Measurements from ENCODE around the gene NSD2. TPM values are rescaled to one million over a fixed set of nuclear protein-coding genes. Genes with fewer than 3 reads are reported as not detected.

Gene NSD2
- total and polyA plus RNA-seq, 12 donors: 11.1 to 187 (median 25.2) TPM

DNA sequence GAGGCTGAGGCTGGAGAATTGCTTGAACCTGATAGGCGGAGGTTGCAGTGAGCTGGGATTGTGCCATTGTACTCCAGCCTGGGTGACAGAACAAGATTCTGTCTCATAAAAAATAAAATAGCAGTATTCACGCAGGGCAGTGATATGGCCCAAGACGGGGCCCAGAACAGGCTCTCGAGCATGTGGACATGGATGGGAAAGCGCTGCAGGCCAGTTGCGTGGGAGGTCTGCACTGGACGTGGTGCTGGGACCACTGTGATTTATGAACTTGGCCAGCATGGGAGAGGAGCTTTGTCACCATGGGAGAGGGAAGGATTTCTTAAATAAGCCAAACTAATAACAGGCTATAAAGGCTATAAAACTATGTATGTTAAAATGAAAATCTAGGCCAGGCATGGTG, 51.6 kb downstream of the NSD2 start:
- Histone ChIP-seq H3K27me3 (no peaks in the 10 kb centered on the region), H3K4me1 (replicated peaks in 1 of 2) (no peaks in the 10 kb centered on the region), H3K4me3 (no peak overlapping the region), H3K36me3 (replicated peaks in 1 of 2) (peaks cover 0 to 12% of the 10 kb centered on the region in 2 donors), H3K27ac (no peak overlapping the region), H3K9me3 (replicated peaks in 1 of 3) (no peaks in the 10 kb centered on the region)
- DNase-seq: no peak
- 95 to 98% (median 97%) methylated on average over 7 of the region's 7 CpGs for WGBS, 4 donors
- TF ChIP-seq, protein P1, sequence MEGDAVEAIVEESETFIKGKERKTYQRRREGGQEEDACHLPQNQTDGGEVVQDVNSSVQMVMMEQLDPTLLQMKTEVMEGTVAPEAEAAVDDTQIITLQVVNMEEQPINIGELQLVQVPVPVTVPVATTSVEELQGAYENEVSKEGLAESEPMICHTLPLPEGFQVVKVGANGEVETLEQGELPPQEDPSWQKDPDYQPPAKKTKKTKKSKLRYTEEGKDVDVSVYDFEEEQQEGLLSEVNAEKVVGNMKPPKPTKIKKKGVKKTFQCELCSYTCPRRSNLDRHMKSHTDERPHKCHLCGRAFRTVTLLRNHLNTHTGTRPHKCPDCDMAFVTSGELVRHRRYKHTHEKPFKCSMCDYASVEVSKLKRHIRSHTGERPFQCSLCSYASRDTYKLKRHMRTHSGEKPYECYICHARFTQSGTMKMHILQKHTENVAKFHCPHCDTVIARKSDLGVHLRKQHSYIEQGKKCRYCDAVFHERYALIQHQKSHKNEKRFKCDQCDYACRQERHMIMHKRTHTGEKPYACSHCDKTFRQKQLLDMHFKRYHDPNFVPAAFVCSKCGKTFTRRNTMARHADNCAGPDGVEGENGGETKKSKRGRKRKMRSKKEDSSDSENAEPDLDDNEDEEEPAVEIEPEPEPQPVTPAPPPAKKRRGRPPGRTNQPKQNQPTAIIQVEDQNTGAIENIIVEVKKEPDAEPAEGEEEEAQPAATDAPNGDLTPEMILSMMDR (IDR thresholded peaks at IDR 0.05): no peak
- no peak for TF ChIP-seq POLR2A (IDR thresholded peaks at IDR 0.05)
- intact Hi-C loops (cut with DNase I): no loop called here

DNA sequence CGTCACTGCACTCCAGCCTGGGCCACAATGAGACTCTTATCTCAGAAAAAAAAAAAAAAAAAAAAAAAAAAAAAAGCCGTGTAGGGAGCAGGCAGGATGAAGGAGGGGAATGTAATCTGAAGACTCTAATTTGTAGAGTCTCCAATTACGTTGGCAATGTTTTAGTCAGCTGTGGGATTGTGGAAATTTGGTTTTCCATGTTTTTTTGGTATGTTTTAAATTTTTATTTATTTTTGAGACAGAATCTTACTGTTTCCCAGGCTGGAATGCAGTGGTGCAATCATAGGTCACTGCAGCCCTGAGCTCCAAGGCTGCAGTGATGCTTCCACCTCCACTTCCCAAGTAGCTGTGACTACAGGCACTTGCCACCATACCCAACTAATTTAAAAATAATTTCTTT, 56.5 kb downstream of the NSD2 start:
- intact Hi-C loops (cut with DNase I): no loop called here
- no peak for TF ChIP-seq POLR2A (IDR thresholded peaks at IDR 0.05)
- TF ChIP-seq, protein P1 (IDR thresholded peaks at IDR 0.05): no peak
- no peaks in the 10 kb centered on the region for H3K4me1 ChIP-seq (replicated peaks in 1 of 2)
- peaks cover 0 to 8% of the 10 kb centered on the region in 2 donors for H3K36me3 ChIP-seq (replicated peaks in 1 of 2)
- H3K27ac ChIP-seq: no peak overlapping the region
- no peak overlapping the region for H3K4me3 ChIP-seq
- no peak for DNase-seq
- H3K27me3 ChIP-seq: no peaks in the 10 kb centered on the region
- WGBS, 4 donors: 42 to 84% (median 50%) methylated on average over 3 of the region's 3 CpGs
- H3K9me3 ChIP-seq (replicated peaks in 1 of 3): no peaks in the 10 kb centered on the region

DNA sequence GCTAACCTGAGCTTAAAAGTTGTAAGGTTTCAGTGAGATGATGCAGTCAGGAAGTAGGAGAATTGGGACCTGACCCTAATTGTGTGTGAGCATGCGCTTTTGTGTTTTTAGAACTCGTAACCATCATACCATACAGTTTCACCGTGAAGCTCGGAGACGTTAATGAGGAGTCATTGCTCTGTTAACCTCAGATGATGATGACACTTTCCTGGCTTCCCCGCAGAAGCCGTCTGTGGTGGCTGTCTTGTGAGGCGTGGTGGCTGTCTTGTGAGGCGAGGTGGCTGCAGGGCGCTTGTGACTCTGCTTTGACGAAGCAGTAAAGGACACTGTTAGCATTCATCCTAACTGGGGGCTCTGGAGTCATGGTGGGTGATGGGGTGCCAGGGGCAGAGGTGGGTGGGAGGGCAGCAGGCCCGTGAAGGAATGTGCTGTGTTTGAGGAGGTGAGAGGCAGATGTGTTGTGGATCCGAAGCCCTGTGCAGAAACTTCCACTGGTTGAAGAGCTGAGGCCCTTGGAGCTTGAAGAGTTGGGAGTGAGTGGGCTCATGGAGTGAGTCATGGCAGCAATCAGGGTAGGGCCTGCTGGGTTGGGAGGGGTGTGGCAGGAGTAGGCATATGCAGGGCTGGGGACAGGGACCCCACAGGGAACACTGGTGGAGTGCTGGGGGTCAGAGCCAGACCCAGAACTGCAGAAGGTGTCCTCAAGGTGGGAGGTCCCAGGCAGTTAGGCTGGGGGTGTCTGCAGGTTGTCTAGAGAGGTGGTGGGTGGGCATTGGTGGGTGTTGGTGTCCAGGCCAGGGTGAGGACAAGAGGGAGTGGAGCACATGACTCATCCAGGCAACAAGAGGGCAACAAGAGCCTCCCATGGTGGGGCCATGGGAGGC, 57.4 kb downstream of the NSD2 start:
- WGBS, 4 donors: 86 to 92% (median 91%) methylated on average over 13 of the region's 13 CpGs
- Histone ChIP-seq H3K27me3 (no peaks in the 10 kb centered on the region), H3K4me1 (replicated peaks in 1 of 2) (no peaks in the 10 kb centered on the region), H3K27ac (no peak overlapping the region), H3K36me3 (replicated peaks in 1 of 2) (peaks cover 0 to 8% of the 10 kb centered on the region in 2 donors), H3K4me3 (no peak overlapping the region), H3K9me3 (replicated peaks in 1 of 3) (no peaks in the 10 kb centered on the region)
- intact Hi-C loops (cut with DNase I): no loop called here
- TF ChIP-seq, protein P1 (IDR thresholded peaks at IDR 0.05): no peak
- TF ChIP-seq POLR2A (IDR thresholded peaks at IDR 0.05): no peak
- no peak for DNase-seq

DNA sequence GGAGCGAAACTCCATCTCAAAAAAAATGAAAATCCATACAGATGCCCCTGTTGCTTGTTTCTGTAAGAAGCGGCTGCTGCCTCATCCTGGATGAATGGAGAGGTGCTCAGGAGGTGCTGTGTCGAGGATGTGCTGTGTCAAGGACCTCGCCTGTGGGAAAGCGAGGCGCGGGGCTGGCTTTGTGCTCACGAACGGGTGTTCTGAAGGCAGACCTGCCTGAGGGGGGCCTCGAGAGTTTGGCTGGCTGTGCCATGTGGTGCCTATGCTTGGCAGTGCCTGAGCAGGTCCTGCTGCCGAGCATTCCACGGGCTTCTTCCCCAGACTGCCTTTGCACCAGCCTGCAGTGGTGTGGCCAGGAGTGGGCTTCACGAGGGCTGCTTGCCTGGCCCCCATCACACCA, 61.5 kb downstream of the NSD2 start:
- no peak for DNase-seq
- Histone ChIP-seq H3K9me3 (replicated peaks in 1 of 3) (no peaks in the 10 kb centered on the region), H3K36me3 (replicated peaks in 1 of 2) (peaks cover 0 to 16% of the 10 kb centered on the region in 2 donors), H3K4me1 (replicated peaks in 1 of 2) (no peaks in the 10 kb centered on the region), H3K27ac (no peak overlapping the region), H3K4me3 (no peak overlapping the region), H3K27me3 (no peaks in the 10 kb centered on the region)
- WGBS, 4 donors: 95 to 98% (median 96%) methylated on average over 10 to 13 of the region's 13 CpGs
- intact Hi-C loops (cut with DNase I): no loop called here
- TF ChIP-seq, protein P1 (IDR thresholded peaks at IDR 0.05): no peak
- no peak for TF ChIP-seq POLR2A (IDR thresholded peaks at IDR 0.05)
